GM19099 (cell line): Measurements from ENCODE around the gene PUS7.
A peak's percentile ranks its signal among the peaks of the same experiment; 100 is the strongest.

Experiments
- POLR2A ChIP-seq: IDR thresholded peaks from 3 replicates; pipeline ENCODE4 v1.6.1; 2011; ENCODE audit warnings: low read depth; ENCODE audit not compliant: insufficient read length; ENCODE audit errors: extremely low read depth

Gene PUS7

GRCh38 chr7:105462765-105463420, 59.2 kb downstream of the PUS7 start:
- TF ChIP-seq POLR2A: no peak

GRCh38 chr7:105461518-105461917, 60.6 kb downstream of the PUS7 start:
- TF ChIP-seq POLR2A: no peak

GRCh38 chr7:105457619-105458225, 64.3 kb downstream of the PUS7 start:
- no peak for TF ChIP-seq POLR2A

- TF ChIP-seq POLR2A: no peak
Measured at GRCh38 chr7:105454921-105455320, 67.2 kb downstream of the PUS7 start.

GRCh38 chr7:105454095-105454747, 67.8 kb downstream of the PUS7 start:
- no peak for TF ChIP-seq POLR2A

- no peak for TF ChIP-seq POLR2A
Measured at GRCh38 chr7:105452085-105452484, 70.0 kb downstream of the PUS7 start.

GRCh38 chr7:105450177-105450861, 71.8 kb downstream of the PUS7 start:
- TF ChIP-seq POLR2A: no peak

- TF ChIP-seq POLR2A: peak; percentile 25
Measured at GRCh38 chr7:105448181-105448580, 73.9 kb downstream of the PUS7 start.

- TF ChIP-seq POLR2A: no peak
Measured at GRCh38 chr7:105444342-105444987, 77.6 kb downstream of the PUS7 start.

GRCh38 chr7:105439174-105439893, 82.7 kb downstream of the PUS7 start:
- no peak for TF ChIP-seq POLR2A

- TF ChIP-seq POLR2A: no peak
Measured at GRCh38 chr7:105438847-105439173, 83.3 kb downstream of the PUS7 start.

- TF ChIP-seq POLR2A: no peak
Measured at GRCh38 chr7:105438254-105438653, 83.8 kb downstream of the PUS7 start.

GRCh38 chr7:105429746-105430612, 92.1 kb downstream of the PUS7 start:
- TF ChIP-seq POLR2A: no peak
